GM12878 (cell line): ENCODE data around the gene HSPA2. TPM values are rescaled to one million over a fixed set of nuclear protein-coding genes. Genes with fewer than 3 reads are reported as not detected.

Source experiments
- ATAC-seq: fragments of 200-7000 bp; cut with Tn5 transposase; 3 replicates; pipeline ENCODE4 v1.9.1; 2020; ENCODE audit warnings: mild to moderate bottlenecking, moderate library complexity
- BruUV-seq: library from RNA; stranded (reverse); fragments of 400-500 nt; replicated peaks from 2 replicates; lab custom pipeline; 2021; lab: Mats Ljungman, UMichigan
- CTCF ChIA-PET: fragments of 300-600 bp; sonication (Branson Sonifier 250); formaldehyde crosslinking; extraction: SDS; loops from one replicate; lab custom pipeline; 2021; ENCODE audit warnings: inconsistent platforms; lab: Yijun Ruan, JAX
- POLR2A ChIA-PET: fragments of 350-600 bp; formaldehyde crosslinking; extraction: SDS; loops from one replicate; lab custom pipeline; 2021; ENCODE audit warnings: inconsistent platforms; lab: Charles Lee
- RAD21 ChIA-PET: fragments of 300-600 bp; sonication (Branson Sonifier 250); formaldehyde crosslinking; loops from one replicate; lab custom pipeline; 2023; ENCODE audit warnings: antibody characterized with exemption; ENCODE audit not compliant: unreplicated experiment; lab: Charles Lee
- SMC1A ChIA-PET: fragments of 300-600 bp; sonication (Branson Sonifier 250); formaldehyde crosslinking; loops from one replicate; lab custom pipeline; 2023; ENCODE audit not compliant: unreplicated experiment, uncharacterized antibody; lab: Charles Lee
- DNase-seq: peaks from one replicate; pipeline ENCODE4 v3.0.0-alpha.2; 2011; ENCODE audit warnings: low read depth, low spot score
- FAIRE-seq: peaks from 3 replicates; lab custom pipeline; 2011; peaks lifted over from hg19 to GRCh38; lab: Jason Lieb, UNC
- H2AFZ ChIP-seq: 2 replicates; pipeline ENCODE4 v1.6.0; 2011; ENCODE audit warnings: low read depth, low read length, control low read depth; ENCODE audit not compliant: control insufficient read depth
- H3K27ac ChIP-seq: 2 replicates; pipeline ENCODE4 v1.5.1; 2011; ENCODE audit warnings: control low read depth; ENCODE audit not compliant: control insufficient read depth, insufficient read depth
- H3K27me3 ChIP-seq, 2 experiments: replicated peaks in 1 of 2; 2 replicates each; pipeline versions ENCODE4 v1.6.0 to v1.6.1; 2011; ENCODE audit warnings: low read length in 1 of 2; ENCODE audit not compliant: control insufficient read depth in 2 of 2, insufficient read depth in 2 of 2
- H3K36me3 ChIP-seq, 2 experiments: 2 replicates each; pipeline ENCODE4 v1.5.1; 2011; ENCODE audit warnings: low read length in 1 of 2; ENCODE audit not compliant: control insufficient read depth in 2 of 2, insufficient read depth in 2 of 2
- H3K4me1 ChIP-seq: 2 replicates; pipeline ENCODE4 v1.6.1; 2011; ENCODE audit warnings: mild to moderate bottlenecking, low read length, moderate library complexity, mixed read lengths; ENCODE audit not compliant: control insufficient read depth, insufficient read depth
- H3K4me2 ChIP-seq: 2 replicates; pipeline ENCODE4 v1.6.0; 2011; ENCODE audit warnings: control low read depth; ENCODE audit not compliant: control insufficient read depth, insufficient read depth
- H3K4me3 ChIP-seq: fragments of 200-600 bp; sonication (generic); 2 replicates; pipeline ENCODE4 v1.5.1; 2016
- H3K79me2 ChIP-seq: 2 replicates; pipeline ENCODE4 v1.6.0; 2011; ENCODE audit warnings: low read length; ENCODE audit not compliant: control insufficient read depth, insufficient read depth
- H3K9ac ChIP-seq: 2 replicates; pipeline ENCODE4 v1.8.0; 2011; ENCODE audit warnings: low read length, control low read depth, mixed read lengths; ENCODE audit not compliant: control insufficient read depth, insufficient read depth
- H3K9me3 ChIP-seq: replicated peaks from 3 replicates; pipeline ENCODE4 v1.5.1; 2011; ENCODE audit warnings: mild to moderate bottlenecking, low read length; ENCODE audit not compliant: control insufficient read depth, insufficient read depth
- H4K20me1 ChIP-seq: 2 replicates; pipeline ENCODE4 v1.6.0; 2011; ENCODE audit not compliant: control insufficient read depth, insufficient read depth
- BCLAF1 ChIP-seq: fragments of 450-650 bp; IDR thresholded peaks from 2 replicates; pipeline ENCODE4 v1.6.1; 2017; ENCODE audit warnings: antibody characterized with exemption, mild to moderate bottlenecking, moderate library complexity
- CHD1 ChIP-seq: IDR thresholded peaks from 2 replicates; pipeline ENCODE4 v1.6.1; 2012; ENCODE audit warnings: low read depth, low read length, improper control_type of control experiment
- CHD4 ChIP-seq: fragments of 200-600 bp; sonication (generic); IDR thresholded peaks from 2 replicates; pipeline ENCODE4 v1.6.1; 2016; ENCODE audit warnings: mild to moderate bottlenecking
- E2F8 ChIP-seq: fragments of 450-650 bp; IDR thresholded peaks from 2 replicates; pipeline ENCODE4 v1.6.1; 2018; ENCODE audit warnings: mild to moderate bottlenecking, low read depth, moderate library complexity; ENCODE audit not compliant: partially characterized antibody
- EP300 ChIP-seq, 2 experiments: fragments of 150-350 bp in 1 of 2; IDR thresholded peaks; 2 replicates each; pipeline ENCODE4 v1.6.1; 2011 to 2012; ENCODE audit warnings: low read depth in 2 of 2, low read length in 2 of 2, borderline replicate concordance in 1 of 2, improper control_type of control experiment in 1 of 2, inconsistent platforms in 1 of 2; ENCODE audit not compliant: control insufficient read depth in 1 of 2
- EZH2 ChIP-seq: IDR thresholded peaks from 2 replicates; pipeline ENCODE4 v1.6.1; 2012; ENCODE audit warnings: low read depth, mild to moderate bottlenecking, control low read depth, inconsistent platforms, low read length, borderline replicate concordance; ENCODE audit not compliant: control insufficient read depth
- IRF5 ChIP-seq: fragments of 450-650 bp; IDR thresholded peaks from 2 replicates; pipeline ENCODE4 v1.6.1; 2017; ENCODE audit warnings: borderline replicate concordance
- MEF2B ChIP-seq: fragments of 450-650 bp; IDR thresholded peaks from 2 replicates; pipeline ENCODE4 v1.6.1; 2018; ENCODE audit warnings: mild to moderate bottlenecking, moderate library complexity; ENCODE audit not compliant: partially characterized antibody, poor library complexity, severe bottlenecking
- MLLT1 ChIP-seq: fragments of 450-650 bp; IDR thresholded peaks from 2 replicates; pipeline ENCODE4 v1.6.1; 2016; ENCODE audit warnings: mild to moderate bottlenecking
- SUPT20H ChIP-seq: IDR thresholded peaks from 2 replicates; pipeline ENCODE4 v1.6.1; 2011; ENCODE audit warnings: low read depth, mild to moderate bottlenecking, low read length, moderate library complexity, borderline replicate concordance; ENCODE audit not compliant: control insufficient read depth
- SUZ12 ChIP-seq: fragments of 200-600 bp; sonication (generic); IDR thresholded peaks from one replicate; pipeline ENCODE4 v1.6.1; 2018; ENCODE audit warnings: antibody characterized with exemption, mild to moderate bottlenecking; ENCODE audit not compliant: unreplicated experiment
- TBL1XR1 ChIP-seq: IDR thresholded peaks from 2 replicates; pipeline ENCODE4 v1.6.1; 2012; ENCODE audit warnings: low read depth, low read length, improper control_type of control experiment
- TCF3 ChIP-seq: IDR thresholded peaks from 2 replicates; pipeline ENCODE4 v1.6.1; 2012; ENCODE audit warnings: low read depth, mild to moderate bottlenecking, low read length, borderline replicate concordance; ENCODE audit not compliant: insufficient read depth
- USF2 ChIP-seq: IDR thresholded peaks from 2 replicates; pipeline ENCODE4 v1.6.1; 2011; ENCODE audit warnings: low read depth, low read length, improper control_type of control experiment, borderline replicate concordance
- WGBS: methylation state at CpG from one replicate; pipeline ENCODE4 v1.1.6; 2016; ENCODE audit warnings: low lambda C conversion rate; ENCODE audit not compliant: insufficient replicate concordance, insufficient coverage; ENCODE audit errors: missing lambda C conversion rate; 5-methylcytosine and 5-hydroxymethylcytosine counted together
- in situ Hi-C: fragments of 300-500 bp; cut with MboI; formaldehyde crosslinking; loops from 9 replicates; pipeline ENCODE4 v1.14.3; 2018; ENCODE audit warnings: mixed read lengths
- intact Hi-C: fragments of 100-400 bp; cut with micrococcal nuclease; formaldehyde crosslinking; loops from one replicate; pipeline ENCODE4 v1.14.2; 2022; ENCODE audit not compliant: unreplicated experiment
- polyA plus RNA-seq, 11 experiments: library from polyadenylated mRNA; depleted of rRNA in 4 of 11; unstranded in 6 of 11; stranded (reverse) in 5 of 11; fragments of >200 nt; fragmentation: Nextera tagmentation in 4 of 11; fragmentation: Illumina TruSeq in 1 of 11; extraction: Ambion mirVana in 4 of 11; extraction: Trizol in 1 of 11; gene quantifications; 1 replicate in 1 of 11; 2 replicates in 10 of 11; pipeline versions ENCODE4 v1.2.1 to v1.2.3, GENCODE V29; 2011 to 2016; ENCODE audit warnings: inconsistent platforms in 2 of 11, missing spikeins in 2 of 11, low read depth in 1 of 11
- total RNA-seq, 4 experiments: library from RNA; depleted of rRNA in 3 of 4; stranded (reverse); fragments of >200 nt in 3 of 4; fragmentation: Illumina TruSeq in 1 of 4; extraction: Trizol in 1 of 4; gene quantifications; 2 replicates each; pipeline versions ENCODE4 v1.2.1 to v1.2.3, GENCODE V29; 2013 to 2021

Gene HSPA2
- total and polyA plus RNA-seq, 10 of the 15 experiments (the other 5 are each of a cell fraction or from before 2014, with no cell fraction given): 0.02 to 1.2 (median 0.65) TPM

- SMC1A ChIA-PET: no interaction called here
- in situ Hi-C loops: no loop called here
- CTCF ChIA-PET: no interaction called here
Measured at GRCh38 chr14:64591809-64592208, 51.3 kb downstream of the HSPA2 start.

More at GRCh38 chr14:64591809-64592208, 51.3 kb downstream of the HSPA2 start:
- no peak overlapping the region for H3K9ac ChIP-seq
- no peaks in the 10 kb centered on the region for H3K9me3 ChIP-seq
- ATAC-seq (no peak), FAIRE-seq (no peak), DNase-seq (no peak)
- no peak overlapping the region for H3K4me2 ChIP-seq
- no peaks in the 10 kb centered on the region; a peak in 1 of 4 replicates for H3K27me3 ChIP-seq
- H3K4me3 ChIP-seq: no peak overlapping the region
- intact Hi-C loops: no loop called here
- 71% methylated on average over 3 of the region's 3 CpGs for WGBS
- H3K79me2 ChIP-seq: no peaks in the 10 kb centered on the region
- no peak for TF ChIP-seq IRF5
- TF ChIP-seq USF2: no peak
- TF ChIP-seq MLLT1: no peak
- no peak for TF ChIP-seq MEF2B
- no peak for TF ChIP-seq CHD4
- TF ChIP-seq EZH2: no peak
- no peak for TF ChIP-seq EP300 (IDR thresholded peaks at IDR 0.05; ENCODE audit: borderline replicate concordance in 1 of 2, control insufficient read depth in 1 of 2, low read depth in 2 of 2, low read length in 2 of 2)
- TF ChIP-seq BCLAF1: no peak
- no peak for TF ChIP-seq TCF3
- no peak for TF ChIP-seq SUZ12
- no peak for TF ChIP-seq E2F8
- no peak for TF ChIP-seq CHD1
- TF ChIP-seq SUPT20H: no peak
- no peak for TF ChIP-seq TBL1XR1
- no TSS peak for BruUV-seq
- H4K20me1 ChIP-seq: no peaks in the 10 kb centered on the region
- H3K27ac ChIP-seq: no peak overlapping the region
- RAD21 ChIA-PET: no interaction called here
- H3K4me1 ChIP-seq: no peaks in the 10 kb centered on the region
- POLR2A ChIA-PET: interaction anchor here (0.6 kb wide), 1 partner anchor 272 kb away, joined by 3 read pairs; no protein-coding TSS in a partner anchor
- H3K36me3 ChIP-seq: no peaks in the 10 kb centered on the region
- no peak overlapping the region for H2AFZ ChIP-seq
